PC-3 (cell line): ENCODE results near the gene KBTBD3. TPM values are rescaled to one million over a fixed set of nuclear protein-coding genes. Genes with fewer than 3 reads are reported as not detected.

Experiments used
- ATAC-seq: fragments of 200-7000 bp; cut with Tn5 transposase; 2 replicates; pipeline ENCODE4 v1.9.1; 2020; ENCODE audit warnings: mild to moderate bottlenecking, moderate library complexity
- BruUV-seq: library from RNA; stranded (reverse); fragments of 400-500 nt; replicated peaks from 2 replicates; lab custom pipeline; 2021; lab: Mats Ljungman, UMichigan
- CTCF ChIA-PET: fragments of 300-600 bp; sonication (Branson Sonifier 250); formaldehyde crosslinking; loops from one replicate; lab custom pipeline; 2022; ENCODE audit warnings: antibody characterized with exemption; lab: Charles Lee
- POLR2A ChIA-PET: fragments of 300-600 bp; sonication (Branson Sonifier 250); formaldehyde crosslinking; loops from one replicate; lab custom pipeline; 2022; ENCODE audit warnings: antibody characterized with exemption; ENCODE audit not compliant: unreplicated experiment; lab: Charles Lee
- DNase-seq: peaks from one replicate; pipeline ENCODE4 v3.0.0-alpha.2; 2015
- H2AFZ ChIP-seq: fragments of 300-600 bp; sonication (generic); 2 replicates; pipeline ENCODE4 v1.6.0; 2016; ENCODE audit warnings: antibody characterized with exemption, low read length
- H3F3A ChIP-seq: fragments of 300-600 bp; sonication (generic); one replicate; pipeline ENCODE4 v1.6.0; 2017; ENCODE audit warnings: antibody characterized with exemption, low read length, control low read depth, mild to moderate bottlenecking; ENCODE audit not compliant: unreplicated experiment
- H3K27ac ChIP-seq: fragments of 300-600 bp; sonication (generic); 2 replicates; pipeline ENCODE4 v1.5.1; 2016; ENCODE audit warnings: mild to moderate bottlenecking, low read length
- H3K27me3 ChIP-seq: fragments of 300-600 bp; sonication (generic); 2 replicates; pipeline ENCODE4 v1.6.1; 2016; ENCODE audit warnings: low read length, mixed read lengths
- H3K36me3 ChIP-seq: fragments of 300-600 bp; sonication (generic); 2 replicates; pipeline ENCODE4 v1.6.1; 2016; ENCODE audit warnings: low read depth, mixed run types, low read length, mixed read lengths
- H3K4me1 ChIP-seq: fragments of 300-600 bp; sonication (generic); 2 replicates; pipeline ENCODE4 v1.5.1; 2016; ENCODE audit warnings: low read length; ENCODE audit not compliant: insufficient read depth
- H3K4me2 ChIP-seq: fragments of 300-600 bp; sonication (generic); 2 replicates; pipeline ENCODE4 v1.6.0; 2016; ENCODE audit warnings: low read length
- H3K4me3 ChIP-seq: fragments of 300-600 bp; sonication (generic); 2 replicates; pipeline ENCODE4 v1.5.1; 2016; ENCODE audit warnings: mild to moderate bottlenecking, low read length, mixed read lengths
- H3K79me2 ChIP-seq: fragments of 300-600 bp; sonication (generic); 2 replicates; pipeline ENCODE4 v1.6.1; 2017; ENCODE audit warnings: low read length, mixed read lengths
- H3K9ac ChIP-seq: fragments of 300-600 bp; sonication (generic); 2 replicates; pipeline ENCODE4 v1.6.0; 2016; ENCODE audit warnings: mild to moderate bottlenecking, low read length
- H3K9me2 ChIP-seq: fragments of 300-600 bp; sonication (generic); replicated peaks from 2 replicates; pipeline ENCODE4 v1.6.1; 2016; ENCODE audit warnings: mixed run types, low read length, mixed read lengths
- H3K9me3 ChIP-seq: fragments of 300-600 bp; sonication (generic); 2 replicates; pipeline ENCODE4 v1.6.1; 2016; ENCODE audit warnings: low read length, mixed read lengths
- H4K20me1 ChIP-seq: fragments of 300-600 bp; sonication (generic); 2 replicates; pipeline ENCODE4 v1.6.1; 2016; ENCODE audit warnings: low read length, mixed read lengths
- CTCF ChIP-seq: fragments of 300-600 bp; sonication (generic); conservative IDR thresholded peaks from 2 replicates; pipeline ENCODE4 v1.5.1; 2017; ENCODE audit warnings: antibody characterized with exemption, low read depth, mild to moderate bottlenecking, low read length
- EZH2 ChIP-seq: fragments of 300-600 bp; sonication (generic); IDR thresholded peaks from one replicate; pipeline ENCODE4 v1.6.1; 2017; ENCODE audit warnings: antibody characterized with exemption, mild to moderate bottlenecking, low read length; ENCODE audit not compliant: unreplicated experiment
- EZH2phosphoT487 ChIP-seq: fragments of 300-600 bp; sonication (generic); IDR thresholded peaks from 2 replicates; pipeline ENCODE4 v1.6.1; 2018; ENCODE audit warnings: mild to moderate bottlenecking, antibody characterized with exemption, low read length, borderline replicate concordance
- intact Hi-C: fragments of 100-400 bp; cut with micrococcal nuclease; formaldehyde crosslinking; loops from 2 replicates; pipeline ENCODE4 v1.9.0; 2023
- total RNA-seq: library from RNA; depleted of rRNA; stranded (reverse); fragments of >200 nt; gene quantifications from 2 replicates; pipeline ENCODE4 v1.2.3, GENCODE V29; 2014

KBTBD3 gene
- total RNA-seq, 1 experiment from 2014 or later: 2.0 TPM

DNA sequence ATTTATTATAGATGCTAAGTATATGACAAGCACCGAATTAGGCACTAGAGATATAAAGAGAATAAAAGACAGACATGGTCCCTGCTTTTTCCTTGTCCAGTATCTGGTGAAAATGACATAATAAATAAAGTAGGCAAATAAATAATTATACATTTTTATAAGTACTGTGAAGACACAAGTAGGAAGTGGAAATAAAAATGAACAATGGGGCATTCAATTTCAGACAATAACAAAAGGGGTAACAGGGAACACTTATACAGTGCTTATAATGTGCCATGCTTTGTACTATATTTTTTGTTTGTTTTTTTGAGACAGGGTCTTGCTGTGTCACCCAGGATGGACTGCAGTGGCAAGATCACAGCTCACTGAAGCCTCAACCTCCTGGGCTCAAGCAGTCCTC lies 4.3 kb downstream of the KBTBD3 start:
- Histone ChIP-seq H3K9me2 (no peaks in the 10 kb centered on the region), H3K27ac (no peak overlapping the region), H2AFZ (no peak overlapping the region), H3K27me3 (no peaks in the 10 kb centered on the region), H3K4me1 (peaks cover 5% of the 10 kb centered on the region; the same call in 1 of the 2 replicates), H3K9me3 (no peaks in the 10 kb centered on the region), H3K4me3 (no peak overlapping the region), H3F3A (no peaks in the 10 kb centered on the region), H3K79me2 (peaks cover 3% of the 10 kb centered on the region), H3K4me2 (no peak overlapping the region), H3K9ac (no peak overlapping the region), H4K20me1 (no peaks in the 10 kb centered on the region), H3K36me3 (no peaks in the 10 kb centered on the region)
- no peak for ATAC-seq
- ChIA-PET POLR2A (no interaction called here), CTCF (no interaction called here)
- TF ChIP-seq EZH2: no peak
- TF ChIP-seq EZH2phosphoT487: no peak
- no peak for TF ChIP-seq CTCF
- no peak for DNase-seq
- intact Hi-C loops: no loop called here
- BruUV-seq: no TSS peak

DNA sequence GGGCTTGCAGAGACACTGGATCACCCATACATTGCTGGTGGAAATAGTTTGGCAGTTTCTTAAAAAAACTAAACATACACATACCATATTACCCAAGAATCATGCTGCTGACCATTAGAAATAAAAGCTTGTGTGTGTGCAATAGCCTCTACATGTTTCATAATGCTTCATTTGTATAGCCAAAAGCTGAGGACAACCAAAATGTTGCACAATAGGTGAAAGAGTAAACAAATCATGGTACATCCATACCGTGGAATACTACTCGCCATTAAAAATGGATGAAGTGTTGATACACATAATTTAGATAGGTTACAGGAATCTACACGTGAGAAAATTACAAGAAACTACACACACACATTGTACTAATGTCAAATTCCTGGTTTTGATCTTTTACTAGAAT lies 6.5 kb downstream of the KBTBD3 start:
- intact Hi-C loops: no loop called here
- Histone ChIP-seq H3K79me2 (no peaks in the 10 kb centered on the region), H3K4me1 (no peaks in the 10 kb centered on the region), H3K9me3 (no peaks in the 10 kb centered on the region), H3K4me3 (no peak overlapping the region), H3K9me2 (no peaks in the 10 kb centered on the region), H4K20me1 (no peaks in the 10 kb centered on the region), H3K4me2 (no peak overlapping the region), H2AFZ (no peak overlapping the region), H3K36me3 (no peaks in the 10 kb centered on the region), H3K27ac (no peak overlapping the region), H3K9ac (no peak overlapping the region), H3F3A (no peaks in the 10 kb centered on the region), H3K27me3 (no peaks in the 10 kb centered on the region)
- ATAC-seq: no peak
- TF ChIP-seq EZH2 (no peak), EZH2phosphoT487 (no peak), CTCF (no peak)
- DNase-seq: no peak
- POLR2A ChIA-PET: no interaction called here
- no TSS peak for BruUV-seq
- CTCF ChIA-PET: no interaction called here

DNA sequence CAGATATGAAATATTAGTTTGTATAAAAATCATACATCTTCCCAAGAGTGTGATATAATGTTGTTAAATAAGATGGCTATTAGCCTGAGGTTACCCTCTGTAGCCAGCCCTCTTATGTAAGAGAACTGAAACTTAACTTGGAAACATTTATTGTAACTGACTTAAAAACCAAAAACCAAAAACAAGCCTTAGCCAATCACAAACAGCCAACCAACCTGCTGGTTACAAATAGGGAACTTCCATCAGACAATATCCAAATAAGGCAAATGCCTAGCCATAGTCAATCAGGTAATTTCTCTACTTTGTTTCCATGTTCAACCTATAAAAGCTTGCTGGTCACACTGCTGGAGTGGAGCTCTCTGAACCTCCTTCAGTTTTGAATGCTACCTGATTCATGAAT lies 14.1 kb downstream of the KBTBD3 start:
- Histone ChIP-seq H4K20me1 (no peaks in the 10 kb centered on the region), H3K9me2 (no peaks in the 10 kb centered on the region), H3K36me3 (no peaks in the 10 kb centered on the region), H3K79me2 (no peaks in the 10 kb centered on the region), H3K4me1 (no peaks in the 10 kb centered on the region), H3K4me3 (no peak overlapping the region), H2AFZ (no peak overlapping the region), H3K4me2 (no peak overlapping the region), H3K9ac (no peak overlapping the region), H3K27me3 (no peaks in the 10 kb centered on the region), H3K27ac (no peak overlapping the region), H3F3A (no peaks in the 10 kb centered on the region), H3K9me3 (no peaks in the 10 kb centered on the region)
- TF ChIP-seq CTCF (no peak), EZH2 (no peak), EZH2phosphoT487 (no peak)
- intact Hi-C loops: no loop called here
- no TSS peak for BruUV-seq
- no peak for DNase-seq
- ChIA-PET CTCF (no interaction called here), POLR2A (interaction anchor here (0.7 kb wide), 1 partner anchor 370 kb away, joined by 3 read pairs; no protein-coding TSS in a partner anchor)
- no peak for ATAC-seq
